Parathyroid adenoma (tissue), 2 donors: ENCODE measurements around the gene FEN1.

Experiments used
- H2AFZ ChIP-seq: fragments of 300-600 bp; sonication (generic); one replicate; pipeline ENCODE4 v1.7.0; 2017; ENCODE audit warnings: antibody characterized with exemption, mild to moderate bottlenecking
- H3K27ac ChIP-seq: fragments of 300-600 bp; sonication (generic); one replicate; pipeline ENCODE4 v1.7.0; 2017
- H3K27me3 ChIP-seq: fragments of 300-600 bp; sonication (generic); one replicate; pipeline ENCODE4 v1.7.0; 2017; ENCODE audit warnings: low read length; ENCODE audit not compliant: control insufficient read depth, insufficient read depth
- H3K36me3 ChIP-seq: fragments of 300-600 bp; sonication (generic); one replicate; pipeline ENCODE4 v1.7.0; 2017; ENCODE audit warnings: low read length; ENCODE audit not compliant: control insufficient read depth, insufficient read depth
- H3K4me1 ChIP-seq: fragments of 300-600 bp; sonication (generic); one replicate; pipeline ENCODE4 v1.7.0; 2017; ENCODE audit warnings: control low read depth
- H3K4me2 ChIP-seq: fragments of 300-600 bp; sonication (generic); one replicate; pipeline ENCODE4 v1.7.0; 2017; ENCODE audit warnings: low read length
- H3K4me3 ChIP-seq: fragments of 300-600 bp; sonication (generic); one replicate; pipeline ENCODE4 v1.7.0; 2017; ENCODE audit warnings: low read depth, low read length
- H3K79me2 ChIP-seq: fragments of 300-600 bp; sonication (generic); one replicate; pipeline ENCODE4 v1.7.0; 2017; ENCODE audit warnings: control low read depth
- H3K9ac ChIP-seq: fragments of 300-600 bp; sonication (generic); one replicate; pipeline ENCODE4 v1.7.0; 2017; ENCODE audit warnings: mild to moderate bottlenecking
- H3K9me3 ChIP-seq: fragments of 300-600 bp; sonication (generic); one replicate; pipeline ENCODE4 v1.7.0; 2017; ENCODE audit warnings: low read length; ENCODE audit not compliant: control insufficient read depth
- CTCF ChIP-seq: fragments of 300-600 bp; sonication (generic); IDR thresholded peaks from one replicate; pipeline ENCODE4 v1.7.0; 2017; ENCODE audit warnings: antibody characterized with exemption, mild to moderate bottlenecking
- donor health status: primary hyperparathyroidism.

The FEN1 gene

GRCh38 chr11:61762223-61762615 lies 30.5 kb upstream of the FEN1 start:
- no peaks in the 10 kb centered on the region for H3K79me2 ChIP-seq
- H3K4me3 ChIP-seq, result no peak overlapping the region
- H3K27ac ChIP-seq, result no peak overlapping the region
- no peak overlapping the region for H2AFZ ChIP-seq
- H3K27me3 ChIP-seq, result no peaks in the 10 kb centered on the region
- H3K4me1 ChIP-seq, result no peaks in the 10 kb centered on the region
- no peak for TF ChIP-seq CTCF
- H3K4me2 ChIP-seq, result no peak overlapping the region
- no peaks in the 10 kb centered on the region for H3K9me3 ChIP-seq
- no peaks in the 10 kb centered on the region for H3K36me3 ChIP-seq
- no peak overlapping the region for H3K9ac ChIP-seq

DNA sequence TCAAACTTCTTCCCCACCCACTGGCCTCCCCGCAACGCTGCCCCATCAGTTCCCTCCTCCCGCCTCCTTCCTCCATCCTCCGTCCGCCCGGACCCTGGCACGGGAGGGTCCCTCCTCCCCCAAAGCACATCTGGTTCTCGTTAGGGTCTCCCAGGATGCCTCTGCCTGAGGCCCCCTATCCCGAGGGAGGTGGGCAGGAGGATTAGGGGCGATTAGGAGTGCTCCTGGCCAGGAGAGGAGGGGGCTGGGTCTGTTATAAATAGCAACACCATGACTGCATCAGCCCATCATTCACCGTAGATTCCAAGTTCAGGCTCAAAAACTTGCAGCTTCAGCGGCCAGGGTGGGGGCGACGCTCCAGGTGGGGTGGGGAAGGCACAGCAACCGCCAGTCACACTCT lies 29.9 kb upstream of the FEN1 start:
- TF ChIP-seq CTCF, result no peak
- no peaks in the 10 kb centered on the region for H3K27me3 ChIP-seq

GRCh38 chr11:61763930-61764605 lies 28.6 kb upstream of the FEN1 start:
- no peaks in the 10 kb centered on the region for H3K36me3 ChIP-seq
- H3K4me2 ChIP-seq, result no peak overlapping the region
- H3K27ac ChIP-seq, result no peak overlapping the region
- no peaks in the 10 kb centered on the region for H3K27me3 ChIP-seq
- no peak overlapping the region for H3K9ac ChIP-seq
- no peaks in the 10 kb centered on the region for H3K9me3 ChIP-seq
- no peak overlapping the region for H3K4me3 ChIP-seq
- H3K79me2 ChIP-seq, result no peaks in the 10 kb centered on the region
- no peak for TF ChIP-seq CTCF
- no peaks in the 10 kb centered on the region for H3K4me1 ChIP-seq
- no peak overlapping the region for H2AFZ ChIP-seq

More for the DNA sequence above, 29.9 kb upstream of the FEN1 start:
- Histone ChIP-seq H3K36me3 (no peaks in the 10 kb centered on the region), H3K9me3 (no peaks in the 10 kb centered on the region), H3K9ac (no peak overlapping the region), H3K79me2 (no peaks in the 10 kb centered on the region), H3K4me1 (no peaks in the 10 kb centered on the region), H3K4me3 (no peak overlapping the region), H3K27ac (no peak overlapping the region), H2AFZ (no peak overlapping the region), H3K4me2 (no peak overlapping the region)

DNA sequence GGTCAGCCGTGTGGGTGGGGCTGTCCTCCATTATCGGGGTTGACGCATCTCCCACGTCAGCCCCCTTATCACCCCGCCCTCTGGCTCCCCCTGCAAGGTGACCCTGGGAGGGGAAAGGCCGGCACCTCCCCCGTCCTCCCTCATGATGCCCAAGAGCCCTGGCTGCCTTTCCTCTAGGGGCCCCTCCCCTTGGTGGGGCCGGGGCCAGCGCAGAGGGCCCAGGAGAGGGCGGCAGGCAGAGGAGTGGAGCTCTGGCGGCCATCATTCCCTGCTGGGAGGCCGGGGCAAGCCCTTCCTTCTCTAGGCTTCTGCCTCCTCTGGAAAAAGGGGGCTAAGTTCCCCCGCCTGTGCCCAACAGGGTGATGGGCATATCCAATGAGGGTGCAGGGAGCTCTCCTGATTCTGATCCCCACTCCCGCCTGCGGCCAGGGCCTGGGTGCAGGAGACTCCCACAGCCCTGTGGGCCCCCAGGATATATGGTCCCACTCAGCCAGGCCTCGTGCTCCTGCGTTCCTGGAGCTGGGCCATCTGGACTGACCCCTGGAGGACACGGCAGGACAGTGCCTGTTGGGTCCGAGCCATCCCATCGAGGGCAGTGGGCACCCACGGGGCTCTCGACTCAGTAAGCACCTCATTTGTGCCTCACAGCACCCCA lies 28.0 kb upstream of the FEN1 start:
- Histone ChIP-seq H3K36me3 (no peaks in the 10 kb centered on the region), H3K4me1 (no peaks in the 10 kb centered on the region), H3K4me2 (no peak overlapping the region), H3K79me2 (no peaks in the 10 kb centered on the region), H2AFZ (no peak overlapping the region), H3K27me3 (no peaks in the 10 kb centered on the region), H3K27ac (no peak overlapping the region), H3K9ac (no peak overlapping the region), H3K4me3 (no peak overlapping the region), H3K9me3 (no peaks in the 10 kb centered on the region)
- no peak for TF ChIP-seq CTCF
